PC-9 (cell line): Measurements from ENCODE around the gene ART1.

ENCODE experiments used
- CTCF ChIP-seq: fragments of 200-600 bp; sonication (generic); conservative IDR thresholded peaks from 2 replicates; pipeline ENCODE4 v1.6.1; 2017; ENCODE audit warnings: mixed run types, antibody characterized with exemption, mild to moderate bottlenecking, moderate library complexity
- EZH2 ChIP-seq: fragments of 200-600 bp; sonication (generic); IDR thresholded peaks from 2 replicates; pipeline ENCODE4 v1.8.0; 2017; ENCODE audit warnings: antibody characterized with exemption, low read depth

DNA sequence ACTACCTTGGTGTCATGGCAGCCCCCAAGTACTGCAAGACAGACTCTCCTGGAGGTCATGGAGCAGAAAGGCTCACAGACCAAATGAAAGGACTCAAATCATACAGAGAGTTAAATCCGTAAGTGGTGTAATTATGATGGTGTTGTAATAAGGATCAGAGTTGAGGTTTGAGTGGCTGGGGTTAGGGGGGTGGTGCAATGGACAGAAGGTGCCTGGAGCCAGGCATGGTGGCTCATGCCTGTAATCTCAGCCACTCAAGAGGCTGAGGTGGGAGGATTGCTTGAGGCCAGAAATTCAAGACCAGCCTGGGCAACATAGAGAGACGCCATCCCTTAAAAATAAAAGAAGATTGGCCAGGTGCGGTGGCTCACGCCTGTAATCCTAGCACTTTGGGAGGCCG is 21.8 kb upstream of the ART1 start:
- TF ChIP-seq CTCF (no peak), EZH2 (no peak)
